ENCODE measurements around the gene BTBD2.

GRCh38 chr19:1961000-1961883 lies 54.3 kb downstream of the BTBD2 start:
- TF ChIP-seq GATA2 (IDR thresholded peaks at IDR 0.05; ENCODE audit: low read depth, low read length) (no peak), GATA3 (IDR thresholded peaks at IDR 0.05; ENCODE audit: low read depth, low read length) (no peak)

All from SH-SY5Y (cell line).